ENCODE measurements around the gene TRIM65.

Gene TRIM65

DNA sequence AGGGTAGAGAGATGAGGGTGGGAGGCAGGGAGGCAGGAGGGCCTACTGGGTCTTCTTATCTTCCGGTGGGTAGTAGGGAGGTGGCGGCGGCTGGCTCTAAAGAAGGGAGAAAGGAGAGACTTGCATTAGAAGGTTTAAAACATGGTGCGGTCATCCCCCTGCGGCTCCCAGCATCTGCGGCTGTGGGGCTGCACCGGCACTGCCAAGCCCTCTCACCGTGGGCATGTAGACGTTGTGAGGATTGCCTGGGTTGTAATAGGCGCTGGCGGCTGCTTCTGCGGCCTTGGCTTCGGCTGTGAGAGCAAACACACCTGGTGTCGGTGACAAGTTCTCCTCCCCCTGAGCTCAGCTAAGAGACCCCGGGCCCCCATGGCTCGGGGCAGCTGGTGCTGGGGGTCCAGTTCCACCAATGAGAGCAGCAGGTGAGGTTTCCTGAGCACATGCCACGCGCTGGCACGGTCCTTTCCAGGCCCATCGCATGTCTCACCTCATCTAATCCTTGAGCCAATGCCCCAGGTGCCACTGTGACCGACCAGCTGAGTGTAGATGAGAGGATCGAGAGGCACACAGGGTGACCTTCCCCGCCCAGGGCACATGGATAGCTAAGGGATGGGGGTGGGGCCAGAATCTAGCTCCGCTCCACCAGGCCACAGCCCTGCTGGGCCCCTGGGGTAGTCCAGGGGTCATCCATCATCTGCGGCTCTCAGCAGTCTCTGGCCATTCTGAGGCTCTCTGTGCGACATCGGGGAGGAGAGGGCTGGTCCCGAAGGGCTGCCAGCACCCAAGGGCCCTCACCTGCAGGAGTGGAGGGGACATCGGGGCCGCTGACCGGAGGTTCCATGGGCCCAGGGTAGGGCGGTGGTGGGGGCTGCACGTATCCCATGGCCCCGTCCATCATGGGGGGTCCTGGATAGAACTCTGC is 49.8 kb downstream of the TRIM65 start:
- TF ChIP-seq, protein P1, sequence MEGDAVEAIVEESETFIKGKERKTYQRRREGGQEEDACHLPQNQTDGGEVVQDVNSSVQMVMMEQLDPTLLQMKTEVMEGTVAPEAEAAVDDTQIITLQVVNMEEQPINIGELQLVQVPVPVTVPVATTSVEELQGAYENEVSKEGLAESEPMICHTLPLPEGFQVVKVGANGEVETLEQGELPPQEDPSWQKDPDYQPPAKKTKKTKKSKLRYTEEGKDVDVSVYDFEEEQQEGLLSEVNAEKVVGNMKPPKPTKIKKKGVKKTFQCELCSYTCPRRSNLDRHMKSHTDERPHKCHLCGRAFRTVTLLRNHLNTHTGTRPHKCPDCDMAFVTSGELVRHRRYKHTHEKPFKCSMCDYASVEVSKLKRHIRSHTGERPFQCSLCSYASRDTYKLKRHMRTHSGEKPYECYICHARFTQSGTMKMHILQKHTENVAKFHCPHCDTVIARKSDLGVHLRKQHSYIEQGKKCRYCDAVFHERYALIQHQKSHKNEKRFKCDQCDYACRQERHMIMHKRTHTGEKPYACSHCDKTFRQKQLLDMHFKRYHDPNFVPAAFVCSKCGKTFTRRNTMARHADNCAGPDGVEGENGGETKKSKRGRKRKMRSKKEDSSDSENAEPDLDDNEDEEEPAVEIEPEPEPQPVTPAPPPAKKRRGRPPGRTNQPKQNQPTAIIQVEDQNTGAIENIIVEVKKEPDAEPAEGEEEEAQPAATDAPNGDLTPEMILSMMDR (IDR thresholded peaks at IDR 0.05; ENCODE audit: low read depth, low read length): no peak
- DNase-seq (ENCODE audit: extremely low read depth, low read depth): no peak

DNA sequence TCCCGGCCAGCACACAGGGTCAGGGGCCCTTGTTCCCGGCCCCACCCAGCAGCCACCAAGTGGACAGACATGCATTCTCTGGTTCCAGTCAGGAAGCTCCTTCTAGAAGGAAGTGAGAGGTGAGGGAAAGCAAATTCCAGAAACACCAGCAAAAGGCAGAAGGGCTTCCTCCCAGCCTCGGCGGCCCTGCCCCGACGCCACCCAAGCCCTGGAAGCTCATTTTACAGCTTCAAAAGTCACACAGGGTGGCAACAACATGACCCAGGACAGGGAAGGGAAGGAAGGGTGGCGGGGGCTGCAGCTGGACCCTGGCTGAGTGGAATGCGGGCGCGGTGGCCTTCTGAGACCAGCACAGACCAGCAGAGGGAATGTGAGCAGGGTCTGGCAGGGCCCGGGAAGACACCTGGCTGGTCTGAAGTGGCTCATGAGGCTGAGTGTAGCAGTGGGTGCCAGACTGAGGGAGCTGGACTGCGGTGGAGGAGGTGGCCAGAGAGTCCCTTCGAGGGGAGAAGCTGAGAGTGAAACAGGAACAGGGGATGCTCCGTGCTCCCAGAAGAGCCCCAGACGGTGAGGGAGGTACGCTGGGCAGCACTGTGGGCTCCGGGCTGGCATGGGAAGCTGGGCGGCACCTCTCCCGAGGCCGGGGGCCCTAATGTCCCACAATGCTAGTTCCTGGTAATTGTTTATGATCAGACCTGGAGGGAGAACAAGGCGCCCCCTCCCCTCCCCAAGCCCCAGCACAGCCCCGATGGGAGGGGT is 50.6 kb downstream of the TRIM65 start:
- no peak for DNase-seq (ENCODE audit: extremely low read depth, low read depth)
- TF ChIP-seq, protein P1 (IDR thresholded peaks at IDR 0.05; ENCODE audit: low read depth, low read length): no peak

DNA sequence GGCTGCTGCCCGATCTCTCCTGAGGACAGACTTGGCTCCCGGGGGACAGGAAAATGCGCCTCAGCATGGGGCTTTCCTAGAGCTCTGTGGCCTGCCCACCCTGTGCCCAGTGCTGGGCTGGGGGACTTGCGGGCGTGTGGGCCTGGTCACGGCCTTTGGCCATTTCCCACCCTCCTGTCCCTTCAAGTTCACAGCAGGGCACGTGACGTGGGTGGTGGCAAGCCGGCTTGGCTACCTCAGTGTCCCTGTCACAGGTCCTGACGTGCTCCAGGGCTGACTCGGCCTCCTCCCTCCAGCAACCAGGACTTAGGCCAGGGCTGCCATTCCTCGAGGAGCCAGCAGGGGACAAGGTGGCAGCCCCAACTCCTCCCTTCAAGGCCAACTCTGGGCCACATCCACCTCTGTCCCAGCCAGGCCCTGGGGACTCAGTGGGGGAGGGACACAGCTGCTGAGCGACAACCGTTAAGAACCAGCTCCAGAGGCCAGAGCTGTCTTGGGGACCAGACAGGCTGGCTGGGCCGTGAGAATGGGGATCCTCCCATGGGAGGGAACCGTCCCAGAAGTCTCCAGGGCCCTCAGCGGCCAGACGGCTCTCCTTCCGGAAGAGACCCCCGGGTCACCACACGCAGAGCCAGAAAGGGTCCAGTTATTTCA is 51.6 kb downstream of the TRIM65 start:
- DNase-seq (ENCODE audit: extremely low read depth, low read depth): no peak
- TF ChIP-seq, protein P1 (IDR thresholded peaks at IDR 0.05; ENCODE audit: low read depth, low read length): peak; percentile 60

DNA sequence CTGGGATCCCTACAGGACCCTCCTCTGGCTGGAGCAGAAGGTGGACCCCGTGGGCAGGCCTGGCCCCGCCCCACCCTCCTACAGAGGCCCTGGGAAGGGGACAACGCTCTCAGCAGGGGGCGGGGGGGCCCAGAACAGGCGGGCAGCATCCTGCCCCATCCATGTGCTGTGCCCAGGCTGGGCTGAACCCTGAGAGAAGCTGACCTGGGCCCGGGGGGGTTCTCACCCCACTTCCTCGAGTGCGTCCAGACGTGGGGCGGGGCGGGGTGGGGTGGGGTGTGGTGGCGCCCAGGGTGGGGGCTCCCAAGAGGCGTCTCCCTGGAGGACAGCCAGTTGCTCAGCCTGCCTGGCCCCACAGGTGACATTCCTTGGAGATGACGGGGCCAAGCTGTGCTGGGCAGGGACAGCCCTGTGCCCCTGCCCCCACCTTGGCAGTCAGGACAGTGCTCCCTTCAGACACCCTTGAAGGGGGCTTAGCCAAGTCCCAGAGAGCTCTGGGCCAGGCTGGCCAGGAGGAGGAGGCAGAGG is 52.2 kb downstream of the TRIM65 start:
- DNase-seq (ENCODE audit: extremely low read depth, low read depth): no peak
- TF ChIP-seq, protein P1 (IDR thresholded peaks at IDR 0.05; ENCODE audit: low read depth, low read length): no peak

DNA sequence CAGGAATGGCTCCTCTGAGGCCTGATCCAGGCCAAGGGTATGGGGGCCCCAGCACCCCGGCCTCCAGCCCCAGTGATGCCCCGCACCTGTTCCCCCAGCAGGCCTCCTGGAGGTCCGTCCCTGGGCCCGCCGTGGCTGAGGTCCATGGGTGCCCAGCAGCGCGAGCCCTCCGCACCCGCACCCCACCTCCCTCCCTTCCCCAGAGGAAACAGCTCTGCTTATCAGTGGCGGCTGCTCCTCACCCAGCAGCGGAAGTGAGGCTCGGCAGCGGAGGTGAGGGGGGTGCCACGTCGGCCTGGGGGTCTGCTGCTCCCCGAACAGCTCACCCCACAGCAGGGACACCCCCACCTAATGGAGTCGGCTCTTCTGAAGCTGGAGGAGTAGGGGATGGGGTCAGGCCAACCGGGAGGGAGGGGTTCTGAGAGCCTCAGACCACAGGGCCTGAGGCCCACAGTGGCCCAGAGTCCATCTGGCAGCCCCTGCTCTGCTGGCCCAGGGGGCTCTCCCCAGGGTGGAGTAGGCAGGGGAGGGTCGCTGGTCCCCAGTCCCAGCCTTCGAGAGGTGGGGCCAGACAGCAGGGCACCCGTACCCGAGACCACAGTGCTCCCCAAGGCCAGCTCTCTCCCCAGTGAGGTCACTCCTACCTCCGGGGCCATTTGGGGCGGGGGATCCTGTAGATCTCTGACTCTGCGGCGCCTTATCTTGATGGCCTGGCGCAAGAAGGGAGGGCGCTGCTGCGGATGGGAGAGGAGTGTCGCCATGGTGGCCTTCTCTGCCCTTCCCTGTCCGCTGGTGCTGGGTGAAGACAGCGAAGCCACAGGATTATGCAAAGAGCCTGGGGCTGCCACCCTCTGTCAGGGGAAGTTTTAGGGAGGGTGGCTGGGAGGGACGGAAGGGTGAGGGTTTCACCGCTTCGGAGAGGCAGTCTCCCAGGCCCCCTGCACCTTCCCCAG is 52.9 kb downstream of the TRIM65 start, which contains the start of gene UNC13D:
Gene UNC13D, minus strand, starts transcription at position 828 of the 953 bp plus-strand sequence. Its CDS starts 67 bp downstream, at position 761.
- DNase-seq (ENCODE audit: extremely low read depth, low read depth): no peak

More for the DNA sequence above, 52.9 kb downstream of the TRIM65 start, which contains the start of gene UNC13D:
- TF ChIP-seq, protein P1 (IDR thresholded peaks at IDR 0.05; ENCODE audit: low read depth, low read length): no peak

All from AG09319 (cell line).